GM21619 (cell line): Measurements from ENCODE around the gene RGS6.
"Not testable (repeated sequence)": the region's sequence is repeated elsewhere in the genome, so short reads cannot be mapped to it uniquely, and the experiment has no call there.

Source experiments
- ATAC-seq: cut with Tn5 transposase; IDR thresholded peaks from one replicate; pipeline ENCODE4 v1.9.1; 2021; ENCODE audit not compliant: unreplicated experiment

The RGS6 gene

GRCh38 chr14:72443256-72443655 is 511.0 kb downstream of the RGS6 start:
- no peak for ATAC-seq

- no peak for ATAC-seq
Observed at GRCh38 chr14:72443991-72444441, 511.8 kb downstream of the RGS6 start.

DNA sequence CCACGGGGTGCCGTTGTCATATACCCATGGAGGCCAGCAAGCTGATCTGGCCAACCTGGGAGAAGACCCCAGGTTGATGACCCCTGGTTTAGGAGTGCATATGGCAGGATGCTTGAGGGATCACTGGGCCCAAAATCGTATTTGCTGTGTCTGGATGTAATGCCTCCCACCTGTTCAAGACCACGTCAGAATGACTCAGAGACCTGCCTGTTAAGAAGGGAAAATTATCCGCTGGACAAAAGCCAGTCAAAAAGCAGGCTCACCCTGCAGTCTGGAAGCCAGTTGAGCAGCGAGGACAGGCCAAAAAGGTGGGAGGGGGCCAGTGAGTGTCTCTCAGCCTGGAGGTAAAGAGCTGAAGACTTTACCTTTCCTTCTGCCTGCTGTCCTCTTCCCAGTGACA is 512.5 kb downstream of the RGS6 start:
- no peak for ATAC-seq

DNA sequence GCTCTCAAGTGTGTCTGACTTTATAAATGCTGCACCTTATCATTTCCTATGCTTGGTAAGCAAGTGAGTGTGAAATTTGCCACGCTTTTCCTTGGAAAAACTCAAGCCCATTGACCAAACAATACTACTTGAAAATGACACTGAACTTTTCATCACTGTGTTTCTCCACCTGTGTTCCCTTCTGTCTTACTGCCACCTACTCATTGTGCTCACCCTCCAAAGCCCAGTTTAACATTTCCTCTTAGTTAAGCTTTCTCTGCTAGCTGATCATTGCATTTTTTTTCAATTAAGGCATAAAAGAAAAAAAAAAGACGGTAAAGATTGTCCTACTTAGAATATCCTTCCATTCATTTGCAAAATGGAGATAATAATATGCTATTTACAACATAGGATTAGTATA is 516.0 kb downstream of the RGS6 start:
- ATAC-seq: no peak

- ATAC-seq: no peak
Observed at GRCh38 chr14:72450473-72451044, 518.3 kb downstream of the RGS6 start.

GRCh38 chr14:72451054-72451972 is 519.1 kb downstream of the RGS6 start:
- ATAC-seq: peak; percentile 72

DNA sequence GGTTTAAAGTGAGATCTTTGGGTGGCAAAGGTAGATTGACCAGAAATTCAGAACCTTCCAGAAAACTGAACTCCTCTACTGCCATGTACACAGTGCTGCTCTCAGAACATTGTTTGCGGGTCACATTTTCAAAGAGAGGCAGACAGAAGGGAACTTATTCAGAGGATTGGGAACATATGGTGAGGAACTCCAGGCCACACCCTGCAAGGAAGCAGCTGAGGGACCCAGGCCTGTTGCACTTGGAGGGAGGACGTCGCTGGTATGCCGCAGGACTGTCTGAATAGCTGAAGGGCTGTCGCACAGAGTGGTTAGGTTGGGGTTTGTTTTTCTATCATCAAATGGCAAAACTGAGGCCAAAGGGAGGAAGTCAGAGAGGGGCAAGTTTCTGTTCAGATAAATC is 520.5 kb downstream of the RGS6 start:
- no peak for ATAC-seq

DNA sequence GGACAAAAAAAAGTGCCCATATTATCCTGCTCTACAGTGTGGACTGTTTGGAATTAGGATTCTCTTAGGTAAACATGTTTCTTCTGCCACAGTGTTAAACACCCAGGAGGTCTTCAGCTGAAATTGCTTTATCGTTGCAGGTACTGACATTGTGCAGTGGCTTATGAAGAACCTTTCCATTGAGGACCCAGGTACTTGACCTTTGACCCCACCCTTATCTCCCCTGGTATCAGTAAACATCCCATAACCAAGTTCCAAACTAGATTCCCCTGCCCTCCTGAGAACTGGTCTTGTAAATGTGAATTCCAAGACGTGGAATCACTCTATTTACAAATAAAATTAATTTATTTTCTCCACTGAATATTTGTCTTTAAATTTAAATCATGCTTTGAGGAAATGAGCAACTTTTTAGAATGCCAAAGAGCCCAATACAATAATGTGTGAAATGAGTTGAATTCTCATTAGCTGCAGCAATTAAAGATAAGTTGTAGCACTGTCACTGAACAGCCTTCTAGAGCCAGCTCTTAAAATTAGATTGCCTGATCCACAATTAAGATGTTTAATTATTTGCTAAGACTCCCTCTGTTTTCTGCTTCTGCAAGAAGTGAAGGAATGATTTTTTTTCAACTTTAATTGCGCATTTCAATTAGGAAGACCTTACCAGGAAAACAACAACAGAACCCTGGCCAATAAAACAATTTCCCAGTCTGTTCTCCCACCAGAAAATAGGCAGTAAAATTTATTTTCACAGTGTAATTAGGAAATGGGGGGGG is 522.3 kb downstream of the RGS6 start:
- no peak for ATAC-seq

DNA sequence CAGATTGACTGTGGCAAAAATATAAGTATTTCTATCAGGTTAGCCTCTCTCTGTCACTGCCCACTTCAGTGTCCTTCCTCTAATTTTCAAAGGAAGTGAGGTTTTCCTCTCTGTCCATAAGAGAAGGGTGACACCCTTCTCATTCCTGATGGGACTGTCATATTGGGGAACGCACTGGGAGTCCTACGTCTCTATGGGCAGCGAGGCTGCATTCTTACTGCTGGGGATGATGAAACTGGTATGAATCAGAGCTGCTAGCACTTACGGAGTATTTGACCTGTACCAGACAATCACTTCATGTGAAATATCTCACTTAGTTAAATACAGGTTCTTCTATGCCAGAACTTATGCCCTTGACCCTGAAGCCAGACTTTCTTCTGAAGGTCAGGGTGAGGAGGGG is 525.4 kb downstream of the RGS6 start:
- no peak for ATAC-seq

GRCh38 chr14:72462056-72462455 is 529.8 kb downstream of the RGS6 start:
- ATAC-seq: no peak

DNA sequence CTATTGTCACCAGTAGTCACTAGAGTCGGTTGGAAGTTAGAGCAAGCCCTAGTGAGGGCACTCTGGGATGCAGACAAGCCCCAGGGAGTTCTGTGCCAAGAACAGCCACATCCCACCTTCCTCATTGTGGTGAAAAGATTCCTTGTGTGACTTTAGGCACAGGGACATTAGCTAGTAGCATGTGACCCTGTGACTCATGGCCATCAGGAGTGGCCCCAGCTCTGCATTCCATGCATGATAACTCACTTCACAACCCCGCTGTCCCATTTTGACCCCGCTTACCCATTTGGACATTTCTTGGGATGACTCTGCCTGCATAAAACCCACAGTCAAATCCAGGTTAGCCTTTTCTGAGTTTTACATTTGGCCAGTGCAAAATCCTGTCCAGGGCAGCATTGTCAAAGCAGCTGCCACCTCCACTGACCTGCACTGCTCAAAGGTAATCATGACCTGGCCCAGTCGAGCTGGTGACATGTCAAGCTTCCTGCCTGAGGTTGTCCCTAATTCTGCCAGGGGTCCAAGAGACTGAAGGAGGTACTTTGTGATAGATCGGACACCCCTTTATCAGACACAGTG is 531.1 kb downstream of the RGS6 start:
- no peak for ATAC-seq

DNA sequence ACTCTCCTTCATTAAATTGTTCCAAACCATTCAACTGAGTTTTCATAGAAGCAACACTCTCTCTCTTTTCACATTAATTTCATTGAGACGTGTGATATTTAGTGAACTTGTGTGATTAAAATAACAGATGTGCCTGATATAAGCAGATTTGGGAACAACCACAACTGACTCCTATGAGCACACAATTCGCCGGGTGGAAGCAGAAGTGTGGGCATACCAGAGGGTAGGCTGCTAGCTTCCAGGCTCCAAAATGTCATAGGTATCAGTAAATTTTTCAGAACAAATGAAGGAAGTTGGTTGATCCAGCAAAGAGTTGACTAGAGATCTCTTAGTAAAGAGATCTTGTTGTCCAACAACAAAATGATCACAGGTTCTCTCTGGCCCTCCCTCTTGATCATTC is 532.0 kb downstream of the RGS6 start:
- ATAC-seq: no peak

- no peak for ATAC-seq
Observed at GRCh38 chr14:72466325-72466724, 534.1 kb downstream of the RGS6 start.

DNA sequence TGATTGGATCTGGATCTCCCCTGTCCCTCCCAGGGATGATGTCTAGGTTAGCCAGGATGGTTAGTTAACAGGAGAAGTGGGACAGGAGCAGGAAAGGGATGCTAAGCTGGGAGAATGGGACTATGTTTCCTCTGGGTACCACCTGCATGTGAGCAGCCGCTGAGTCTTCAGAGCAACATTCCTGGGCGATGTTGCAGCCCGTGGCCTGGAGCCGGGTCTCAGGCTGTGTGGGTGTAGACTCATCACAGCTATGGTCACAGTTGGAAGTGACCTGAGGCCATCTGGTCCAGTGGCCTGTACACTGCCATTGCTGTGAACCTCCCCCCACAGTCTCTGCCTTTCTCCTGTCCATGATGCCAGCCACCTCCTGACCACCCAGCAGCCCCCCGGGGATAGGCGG is 539.1 kb downstream of the RGS6 start:
- ATAC-seq: no peak

- no peak for ATAC-seq
Observed at GRCh38 chr14:72472845-72473244, 540.6 kb downstream of the RGS6 start.

DNA sequence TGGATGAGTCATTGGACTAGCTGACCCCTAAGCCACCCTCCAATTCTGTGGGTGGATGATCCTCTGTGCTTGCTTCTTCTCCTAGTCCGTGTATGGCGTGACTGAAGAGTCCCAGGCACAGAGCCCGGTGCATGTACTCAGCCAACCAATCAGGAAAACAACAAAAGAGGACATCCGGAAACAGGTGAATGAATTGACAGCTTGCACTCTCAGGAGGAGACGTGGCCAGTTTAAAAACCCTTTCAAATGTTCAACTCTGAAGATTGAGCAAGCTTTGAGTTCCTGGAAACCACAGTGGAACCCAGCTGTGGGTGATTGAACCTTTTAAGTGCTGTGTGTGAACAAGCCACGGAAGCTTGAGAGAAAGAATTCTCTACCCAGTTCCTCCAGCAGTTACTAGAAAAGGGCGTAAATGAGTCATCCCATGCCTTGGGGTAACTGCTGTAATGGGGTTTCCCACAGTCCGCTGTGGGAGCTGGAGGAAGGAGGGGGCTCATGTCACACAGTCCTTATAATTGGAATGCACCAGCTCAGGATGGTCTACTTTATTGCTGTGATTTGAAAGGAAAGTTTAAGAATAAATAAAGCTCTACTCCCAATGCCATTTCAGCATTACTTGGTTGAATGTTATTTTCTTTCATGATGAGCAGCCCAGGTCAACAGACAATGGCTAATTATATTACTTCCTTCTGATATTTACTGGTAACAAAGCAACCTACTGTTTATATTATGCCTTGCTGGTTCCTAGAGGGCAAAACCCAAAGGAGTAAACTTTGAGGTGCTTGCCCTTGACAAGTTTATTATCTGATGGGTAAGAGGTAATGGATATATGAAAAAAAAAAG is 544.6 kb downstream of the RGS6 start:
- peak; percentile 79 for ATAC-seq

- ATAC-seq: not testable (repeated sequence)
Observed at GRCh38 chr14:72477578-72477977, 545.3 kb downstream of the RGS6 start.

GRCh38 chr14:72478471-72478893 is 546.3 kb downstream of the RGS6 start:
- no peak for ATAC-seq

DNA sequence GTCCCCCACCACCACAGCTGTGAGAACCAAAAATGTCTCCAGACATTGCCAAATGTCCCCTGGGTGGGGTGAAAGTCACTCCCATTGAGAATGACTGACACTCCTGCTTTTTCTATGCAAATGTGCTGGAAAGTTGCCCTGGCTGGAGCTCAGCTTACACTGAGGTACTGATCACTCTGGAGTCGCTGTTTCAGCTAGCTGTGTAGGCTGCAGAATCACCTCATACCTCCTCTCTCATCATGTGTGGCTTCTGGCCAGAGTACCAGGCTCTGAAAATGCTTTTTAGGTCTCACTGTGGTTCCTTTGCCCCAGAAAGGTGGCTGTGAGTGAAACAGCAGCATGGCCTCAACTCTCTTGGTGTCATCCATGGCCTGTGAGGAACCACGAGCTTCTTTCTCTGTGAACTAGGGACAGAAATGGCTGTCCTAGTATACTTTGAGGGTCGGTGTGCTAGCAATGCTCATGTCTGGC is 547.3 kb downstream of the RGS6 start:
- no peak for ATAC-seq
